22Rv1 (cell line): ENCODE measurements around the gene HSPA6.
"Not testable (repeated sequence)": the region's sequence is repeated elsewhere in the genome, so short reads cannot be mapped to it uniquely, and the experiment has no call there.

Experiments used
- ZFX ChIP-seq: fragments of 450-650 bp; IDR thresholded peaks from 2 replicates; pipeline ENCODE4 v1.6.1; 2017; ENCODE audit warnings: antibody characterized with exemption, borderline replicate concordance
- TF ChIP-seq, protein P1 (sequence below): fragments of 450-650 bp; IDR thresholded peaks from 2 replicates; pipeline ENCODE4 v1.5.1; 2017; ENCODE audit warnings: mild to moderate bottlenecking

DNA sequence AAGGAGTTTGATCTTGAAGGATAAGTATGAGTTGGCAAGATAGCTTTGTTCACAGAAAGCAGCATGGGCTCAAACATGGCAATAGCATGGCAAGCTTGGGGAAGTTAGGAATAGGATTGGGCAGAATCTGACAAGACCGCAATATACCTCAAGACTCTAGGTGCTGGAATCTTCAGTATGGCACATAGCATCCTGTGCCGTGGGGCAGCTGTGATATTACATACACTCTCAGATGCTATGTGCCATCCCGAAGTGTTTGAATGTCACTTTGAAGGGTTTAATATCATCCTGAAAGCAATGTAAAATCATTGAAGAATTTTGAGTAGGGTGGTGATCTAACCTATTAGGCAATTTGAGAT, 42.2 kb downstream of the HSPA6 start:
- TF ChIP-seq, protein P1, sequence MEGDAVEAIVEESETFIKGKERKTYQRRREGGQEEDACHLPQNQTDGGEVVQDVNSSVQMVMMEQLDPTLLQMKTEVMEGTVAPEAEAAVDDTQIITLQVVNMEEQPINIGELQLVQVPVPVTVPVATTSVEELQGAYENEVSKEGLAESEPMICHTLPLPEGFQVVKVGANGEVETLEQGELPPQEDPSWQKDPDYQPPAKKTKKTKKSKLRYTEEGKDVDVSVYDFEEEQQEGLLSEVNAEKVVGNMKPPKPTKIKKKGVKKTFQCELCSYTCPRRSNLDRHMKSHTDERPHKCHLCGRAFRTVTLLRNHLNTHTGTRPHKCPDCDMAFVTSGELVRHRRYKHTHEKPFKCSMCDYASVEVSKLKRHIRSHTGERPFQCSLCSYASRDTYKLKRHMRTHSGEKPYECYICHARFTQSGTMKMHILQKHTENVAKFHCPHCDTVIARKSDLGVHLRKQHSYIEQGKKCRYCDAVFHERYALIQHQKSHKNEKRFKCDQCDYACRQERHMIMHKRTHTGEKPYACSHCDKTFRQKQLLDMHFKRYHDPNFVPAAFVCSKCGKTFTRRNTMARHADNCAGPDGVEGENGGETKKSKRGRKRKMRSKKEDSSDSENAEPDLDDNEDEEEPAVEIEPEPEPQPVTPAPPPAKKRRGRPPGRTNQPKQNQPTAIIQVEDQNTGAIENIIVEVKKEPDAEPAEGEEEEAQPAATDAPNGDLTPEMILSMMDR = not testable (repeated sequence)
- not testable (repeated sequence) for TF ChIP-seq ZFX
